EL (cell line): ENCODE measurements around the gene TUT1.
A peak's percentile ranks its signal among the peaks of the same experiment; 100 is the strongest.
"Not testable (repeated sequence)": the region's sequence is repeated elsewhere in the genome, so short reads cannot be mapped to it uniquely, and the experiment has no call there.

Experiments
- DNase-seq: peaks from one replicate; pipeline ENCODE4 v3.0.0-alpha.2; 2016

TUT1 gene

DNA sequence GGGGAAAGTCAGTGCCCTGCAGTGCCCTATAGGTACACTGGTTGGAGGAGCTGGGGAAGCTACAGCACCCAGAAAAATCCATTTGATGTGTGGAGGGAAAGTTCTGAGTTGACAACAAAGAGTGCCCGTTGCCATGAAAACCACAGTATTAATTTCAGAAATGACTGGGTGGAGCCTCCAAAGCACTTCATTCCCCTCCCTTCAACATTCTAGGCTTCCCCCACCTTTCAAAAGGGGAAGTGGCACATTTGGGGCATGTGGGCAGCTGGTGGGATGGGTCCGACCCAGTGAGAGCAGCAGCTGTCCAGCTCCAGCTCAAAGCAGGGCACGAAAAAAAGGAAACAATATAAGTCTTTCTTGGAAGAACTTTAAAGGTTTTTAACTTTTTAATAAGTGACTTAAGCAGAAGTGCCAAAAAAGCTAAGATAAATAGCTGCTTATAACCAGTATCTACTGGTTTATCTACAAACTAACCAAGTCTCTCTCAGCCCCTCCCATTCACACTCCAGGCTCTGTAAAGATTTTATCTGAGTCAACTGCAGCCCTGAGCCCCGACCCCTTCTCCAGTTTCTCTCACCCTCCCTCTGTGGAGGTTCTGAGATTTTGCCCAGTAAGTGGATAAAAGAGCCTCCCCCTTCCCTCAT, 35.7 kb downstream of the TUT1 start:
- peak; percentile 36 for DNase-seq

DNA sequence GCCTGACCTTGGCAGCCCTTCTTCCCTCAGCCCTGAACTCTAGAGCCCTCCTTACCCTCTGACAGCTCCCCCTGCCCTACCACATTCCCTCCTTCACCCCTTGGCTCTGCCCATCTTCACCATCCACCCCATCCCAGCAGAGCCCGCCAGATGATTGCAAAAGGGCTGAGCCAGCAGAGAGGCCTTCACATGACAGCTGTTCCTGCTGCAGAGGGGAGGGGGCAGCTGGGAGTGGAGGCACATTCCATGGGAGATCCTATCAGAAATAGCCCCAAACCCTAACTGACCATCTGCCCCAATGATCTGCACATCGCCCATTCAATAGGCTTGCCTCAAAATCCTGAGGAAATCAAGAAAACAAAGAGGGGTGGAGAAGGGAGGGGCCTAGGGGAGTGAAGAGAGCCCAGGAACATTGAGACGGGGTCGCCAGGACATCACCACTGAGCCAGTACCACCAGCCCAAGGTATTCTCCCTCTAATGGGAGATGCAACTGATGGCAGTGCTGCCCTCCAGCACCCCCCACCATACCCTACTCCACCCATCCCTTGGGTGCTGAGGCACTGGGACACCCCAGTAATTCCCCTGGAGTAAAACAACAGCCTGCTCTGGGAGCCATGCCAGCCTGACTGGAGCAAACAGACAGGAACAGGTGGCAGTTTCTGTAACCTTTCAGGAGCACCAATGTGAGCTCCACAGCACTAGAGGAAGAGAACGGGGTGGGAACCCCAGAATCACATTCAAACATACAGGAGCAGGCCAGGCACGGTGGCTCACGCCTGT, 36.7 kb downstream of the TUT1 start:
- peak; percentile 60 for DNase-seq

DNA sequence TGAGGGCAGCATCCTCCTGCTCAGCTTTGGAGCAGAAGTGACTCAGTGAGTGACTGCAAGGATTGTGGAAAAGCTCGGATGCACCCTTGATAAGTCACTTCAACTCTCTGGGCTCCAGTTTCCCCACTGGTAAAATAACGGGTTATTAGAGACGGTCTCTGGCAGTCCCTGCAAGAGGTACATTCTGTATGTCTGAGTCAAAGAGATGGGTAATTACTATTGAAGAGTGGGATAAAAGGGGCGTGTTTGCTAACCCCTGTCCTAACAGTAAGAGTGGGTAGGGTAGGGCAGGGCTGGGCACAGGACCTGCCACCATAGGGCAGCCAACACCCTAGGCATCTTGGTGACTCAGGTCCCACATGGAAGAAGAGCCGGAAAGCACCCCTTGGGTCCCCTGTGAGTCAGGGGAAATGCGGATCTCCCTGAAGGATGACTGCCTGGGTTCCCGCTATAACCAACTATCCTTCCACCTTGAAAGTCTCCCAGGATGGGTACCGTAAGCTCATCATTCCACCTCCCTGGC, 37.4 kb downstream of the TUT1 start:
- DNase-seq = peak; percentile 93

DNA sequence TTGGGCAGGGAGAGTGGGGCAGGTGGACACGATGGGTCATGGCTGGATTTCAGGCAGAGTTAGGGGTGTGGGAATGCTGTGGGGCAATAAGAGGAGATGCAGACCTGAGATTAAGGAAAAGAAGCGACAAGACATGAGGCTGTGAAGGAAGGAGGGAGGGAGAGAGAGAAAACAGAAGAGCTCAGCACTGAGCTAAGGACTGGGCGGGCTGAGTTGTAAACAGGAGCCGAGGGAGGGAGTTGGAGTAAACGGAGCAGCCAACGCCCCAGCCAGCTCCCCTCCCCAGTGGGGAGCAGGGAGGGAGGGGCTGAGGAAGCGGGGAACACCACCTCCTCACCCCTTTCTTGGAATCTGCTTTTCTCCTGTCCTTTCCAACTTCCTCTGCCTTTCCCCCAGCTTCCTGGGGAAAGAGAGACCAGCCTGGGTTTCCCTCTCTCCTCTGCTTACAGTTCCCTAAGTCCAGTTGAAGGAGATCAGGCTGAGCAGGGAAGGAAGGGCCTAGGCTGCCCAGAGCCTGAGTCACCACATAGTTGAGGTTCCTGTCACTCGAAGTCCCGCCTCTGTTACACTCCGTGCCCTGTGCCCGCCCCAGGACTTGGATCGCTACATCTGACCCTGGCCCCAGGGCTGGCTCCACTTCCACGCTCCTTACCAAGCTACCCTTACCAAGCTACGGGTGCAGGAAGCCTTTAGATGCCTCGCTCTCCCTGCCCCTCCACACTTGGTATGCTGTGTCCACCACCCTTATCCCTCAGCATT, 38.1 kb downstream of the TUT1 start:
- peak; percentile 98 for DNase-seq

DNA sequence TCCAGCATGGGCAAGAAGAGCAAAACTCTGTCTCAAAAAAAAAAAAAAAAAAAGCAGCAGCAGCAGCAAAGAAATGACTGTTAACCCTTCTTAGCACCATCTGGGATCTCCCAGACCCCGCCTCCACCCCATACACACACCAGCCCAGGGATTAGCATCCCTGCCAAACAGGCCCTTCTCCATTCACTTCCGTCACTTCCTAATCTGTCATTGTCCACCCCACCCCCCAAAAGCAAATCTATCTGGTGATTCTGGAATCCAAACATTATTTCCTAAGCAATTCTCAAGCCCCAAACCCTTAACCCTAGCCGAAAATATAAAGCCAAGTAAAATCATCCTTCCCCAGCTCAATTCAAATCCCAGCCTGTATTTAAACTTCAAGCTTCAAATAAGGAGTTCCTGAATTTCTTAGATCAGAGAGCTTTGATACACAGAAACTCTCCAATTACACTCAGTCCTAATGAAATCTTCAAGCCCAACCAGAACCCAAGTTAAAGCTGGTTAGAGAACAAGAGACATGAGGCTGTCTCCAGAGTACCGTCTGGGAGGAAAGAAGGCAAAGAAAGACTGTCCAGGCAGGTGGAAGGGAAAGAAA, 38.7 kb downstream of the TUT1 start:
- DNase-seq = peak; percentile 60

DNA sequence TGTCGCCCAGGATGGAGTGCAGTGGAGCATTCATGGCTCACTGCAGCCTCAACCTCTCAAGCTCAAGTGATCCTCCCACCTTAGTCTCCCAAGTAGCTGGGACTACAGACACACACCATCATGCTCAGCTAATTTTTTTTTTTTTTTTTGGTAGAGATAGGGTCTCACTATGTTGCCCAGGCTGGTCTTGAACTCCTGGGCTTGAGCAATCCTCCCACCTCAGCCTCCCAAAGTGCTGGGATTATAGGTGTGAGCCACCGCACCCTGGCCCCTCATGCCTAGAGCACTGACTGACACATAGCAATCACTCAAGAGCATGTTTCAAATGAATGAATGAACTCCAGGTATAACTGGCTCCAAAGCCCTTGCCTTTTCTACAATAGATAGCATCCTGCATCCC, 40.8 kb downstream of the TUT1 start:
- not testable (repeated sequence) for DNase-seq

DNA sequence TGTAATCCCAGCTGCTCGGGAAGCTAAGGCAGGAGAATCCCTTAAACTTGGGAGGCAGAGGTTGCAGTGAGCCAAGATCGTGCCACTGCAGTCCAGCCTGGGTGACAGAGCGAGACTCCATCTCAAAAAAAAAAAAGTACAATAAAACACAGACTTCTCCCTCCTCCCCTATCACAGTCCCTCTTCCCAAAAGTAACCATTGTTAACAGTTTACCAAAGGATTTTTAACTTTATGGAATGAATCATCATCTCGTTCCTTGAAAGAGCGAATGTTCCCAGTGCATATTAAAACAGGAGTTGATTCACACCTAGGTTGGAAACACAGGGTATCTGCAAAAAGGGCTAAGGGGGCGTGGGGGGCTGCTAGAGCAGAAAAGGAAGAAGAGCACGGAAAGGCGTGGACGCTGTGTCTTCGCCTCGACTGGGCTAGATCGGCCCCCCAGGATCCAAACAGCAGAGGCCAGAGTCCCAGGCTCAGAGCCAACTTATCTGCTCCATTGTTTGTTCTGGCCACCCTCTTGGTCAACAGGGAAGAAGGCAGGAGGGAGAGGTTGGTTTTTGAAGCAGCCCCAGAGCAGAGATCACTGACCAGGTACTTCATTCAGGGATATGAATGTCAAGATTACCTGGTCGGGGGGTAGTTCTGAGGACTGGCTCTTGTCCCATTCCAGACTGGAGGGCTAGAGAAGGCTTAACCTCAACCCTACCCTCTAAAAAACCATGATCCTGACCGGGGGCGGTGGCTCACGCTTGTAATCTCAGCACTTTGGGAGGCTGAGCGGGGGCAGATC, 42.6 kb downstream of the TUT1 start:
- no peak for DNase-seq

DNA sequence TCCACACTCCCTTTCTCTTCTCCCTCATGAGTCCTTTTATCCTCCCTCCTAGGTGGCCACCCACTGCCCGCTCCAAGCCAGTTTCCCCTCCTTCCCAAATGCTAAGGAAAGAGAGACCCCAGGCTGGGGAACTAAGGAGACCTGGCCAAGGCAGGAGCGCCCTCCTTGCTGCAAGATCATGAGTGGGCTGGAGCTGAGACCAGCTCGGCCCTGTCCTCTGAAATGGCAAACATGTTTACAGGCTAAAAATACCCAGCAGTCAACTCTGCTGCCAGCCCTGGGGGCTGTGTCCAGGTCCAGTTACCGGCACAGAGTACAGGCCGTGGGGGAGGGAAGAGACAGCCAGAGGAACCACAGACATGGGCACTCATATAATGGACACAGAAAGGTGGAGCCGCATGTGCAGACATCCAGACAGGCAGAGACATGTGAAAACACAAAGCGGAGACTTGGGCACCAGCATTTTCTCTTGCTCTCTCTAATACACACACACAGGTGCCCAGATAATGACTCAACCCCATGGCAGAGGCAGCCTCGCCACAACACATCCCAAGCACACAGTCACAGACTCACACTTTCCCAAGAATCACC, 43.5 kb downstream of the TUT1 start:
- DNase-seq = no peak

DNA sequence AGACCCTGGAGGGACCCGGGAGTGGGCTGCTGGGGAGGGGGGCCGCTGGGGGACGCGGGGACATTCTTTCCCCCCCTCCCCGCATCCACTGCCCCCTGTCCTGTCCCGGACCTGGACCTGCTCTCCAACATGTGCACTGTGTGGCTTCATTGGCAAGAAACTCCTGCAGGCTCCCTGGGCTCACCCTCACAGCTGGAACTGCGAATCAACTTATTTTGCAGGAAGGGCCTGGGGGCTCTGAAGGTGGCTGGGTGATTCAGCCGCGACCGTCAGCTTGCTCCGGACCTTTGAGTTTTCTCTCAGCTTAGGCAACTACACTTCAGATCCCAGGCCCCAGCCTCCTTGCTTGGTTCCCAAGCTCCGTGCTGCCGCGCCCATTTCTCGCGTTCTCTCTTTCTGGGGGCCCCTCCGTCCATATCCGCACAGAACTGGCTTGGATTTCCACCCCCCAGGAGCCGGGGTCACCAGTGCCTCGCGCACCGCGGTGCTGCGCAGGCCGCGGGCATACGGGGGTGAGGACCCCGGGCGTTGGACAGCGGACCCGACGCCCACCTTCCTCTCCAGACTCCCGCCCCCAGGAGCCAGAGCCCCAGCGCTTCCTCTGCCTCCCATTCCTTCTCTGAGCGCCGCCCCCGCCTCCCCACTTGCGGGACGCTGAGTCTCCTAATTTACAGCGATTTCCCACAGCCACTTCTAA, 44.2 kb downstream of the TUT1 start:
- peak; percentile 71 for DNase-seq

DNA sequence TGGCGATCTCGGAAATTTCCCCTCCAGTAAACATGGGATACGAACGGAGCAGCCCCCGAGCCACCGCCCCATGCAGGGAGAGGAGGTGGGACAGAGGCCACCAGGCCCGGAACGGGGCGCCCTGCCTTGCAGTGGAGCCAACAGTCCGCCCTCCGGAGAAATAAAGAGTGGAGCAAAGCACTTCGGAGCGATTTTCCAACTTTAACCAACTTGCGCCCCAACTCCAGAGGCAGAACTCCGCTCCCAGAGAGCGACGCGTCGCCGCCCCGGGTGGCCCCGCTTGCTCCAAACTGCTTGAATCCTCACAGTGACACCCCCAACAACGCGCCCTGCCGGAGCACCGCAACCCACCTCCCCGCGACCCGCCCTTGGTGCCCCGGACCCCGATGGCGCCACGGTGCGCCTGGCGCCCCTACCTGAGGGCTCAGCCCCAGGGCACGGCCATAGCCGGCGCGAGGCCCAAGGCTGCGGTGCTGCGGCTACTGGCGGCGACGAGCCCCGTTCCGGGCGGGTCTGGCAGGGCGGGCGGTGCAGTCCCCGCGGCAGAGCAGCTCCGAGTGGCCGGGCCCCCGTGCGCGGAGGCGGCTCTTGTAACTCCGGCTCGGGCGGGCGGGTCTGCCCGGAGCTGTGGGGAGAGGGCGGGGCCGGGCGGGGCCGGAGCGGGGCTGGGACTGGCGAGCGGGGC, 44.9 kb downstream of the TUT1 start, which contains the start of gene AHNAK:
TSS of gene AHNAK (minus strand) at position 563 of the 685 bp plus-strand sequence. CDS start 10,708 bp downstream, outside the sequence.
- DNase-seq = peak; percentile 76

DNA sequence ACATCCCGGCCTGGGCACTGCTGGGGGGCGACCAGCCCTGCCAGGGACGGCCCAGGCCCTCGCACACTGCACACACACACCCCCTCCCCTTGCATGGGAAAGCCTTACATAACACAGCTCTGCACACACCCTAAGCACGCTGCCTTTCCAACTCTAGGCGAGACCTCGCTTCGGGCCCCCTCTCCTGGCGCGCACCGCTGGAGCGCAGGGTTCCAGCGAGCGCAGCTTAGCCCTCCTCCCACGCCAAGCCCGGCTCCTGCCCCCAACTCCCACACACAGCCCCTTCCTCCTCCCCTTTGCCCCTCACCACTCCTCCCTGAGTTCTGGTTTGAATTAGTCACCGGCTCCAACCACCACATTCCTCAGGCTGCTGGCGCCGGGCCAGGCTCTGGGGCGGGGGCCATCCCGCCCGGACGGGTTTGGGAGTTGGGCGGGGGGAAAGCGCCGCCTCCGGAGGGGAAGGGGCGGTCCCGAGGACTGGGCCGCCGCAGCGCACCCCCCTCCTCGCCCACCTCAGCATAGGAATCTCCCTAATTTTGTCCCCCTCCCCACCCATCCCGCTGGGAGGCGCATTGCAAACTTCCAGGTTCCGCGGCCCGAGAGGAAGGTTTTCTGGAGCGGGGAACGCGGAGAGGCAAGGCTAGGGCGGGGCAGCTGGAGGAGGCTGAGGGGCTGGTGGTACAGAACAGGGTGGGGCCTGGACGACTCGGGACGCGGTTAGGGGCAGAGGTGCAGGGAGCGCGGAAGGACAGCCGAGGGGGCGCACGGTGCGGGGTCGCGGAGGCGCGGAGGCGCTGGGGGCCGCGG, 45.7 kb downstream of the TUT1 start:
- peak; percentile 96 for DNase-seq

DNA sequence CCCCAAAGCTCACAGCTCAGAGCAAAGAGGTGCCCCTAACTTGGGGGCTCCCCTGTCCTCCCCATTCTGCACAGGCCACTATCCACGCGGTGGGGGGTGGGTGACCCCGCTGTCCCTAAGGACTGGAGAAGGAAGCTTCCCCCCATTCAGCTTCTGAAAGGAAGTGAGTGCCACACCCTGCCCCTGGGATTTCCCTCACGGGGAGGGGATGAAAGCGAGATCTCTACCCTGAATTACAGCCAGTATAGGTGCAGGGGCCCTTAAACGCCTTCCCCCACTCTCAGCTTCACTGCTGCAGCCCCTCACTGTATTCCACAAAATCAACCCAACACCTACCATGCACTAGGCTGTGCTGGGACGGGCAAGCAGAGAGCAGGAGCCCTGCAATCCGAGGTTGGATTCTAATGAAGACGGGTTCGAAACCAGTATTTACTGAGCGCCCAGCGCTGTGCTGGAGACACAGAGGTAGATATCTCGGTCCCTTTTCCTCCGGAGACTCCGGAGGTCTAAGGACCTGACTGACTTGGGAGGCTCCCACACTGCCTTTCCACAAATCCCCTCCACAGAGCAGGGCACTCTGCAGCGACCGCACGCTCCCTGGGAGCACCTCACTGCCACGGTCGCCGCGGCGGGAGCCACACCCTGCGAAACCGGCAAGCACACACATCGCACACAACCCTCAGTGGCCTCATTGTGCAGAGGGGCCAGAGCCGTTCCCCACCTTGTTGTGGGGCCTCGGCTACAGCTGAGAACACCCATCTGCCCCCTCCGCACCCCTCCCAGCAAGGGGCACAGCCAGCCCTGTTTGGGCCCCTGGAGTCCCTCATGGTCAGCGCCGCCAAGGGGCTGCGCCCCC, 46.5 kb downstream of the TUT1 start:
- peak; percentile 36 for DNase-seq

DNA sequence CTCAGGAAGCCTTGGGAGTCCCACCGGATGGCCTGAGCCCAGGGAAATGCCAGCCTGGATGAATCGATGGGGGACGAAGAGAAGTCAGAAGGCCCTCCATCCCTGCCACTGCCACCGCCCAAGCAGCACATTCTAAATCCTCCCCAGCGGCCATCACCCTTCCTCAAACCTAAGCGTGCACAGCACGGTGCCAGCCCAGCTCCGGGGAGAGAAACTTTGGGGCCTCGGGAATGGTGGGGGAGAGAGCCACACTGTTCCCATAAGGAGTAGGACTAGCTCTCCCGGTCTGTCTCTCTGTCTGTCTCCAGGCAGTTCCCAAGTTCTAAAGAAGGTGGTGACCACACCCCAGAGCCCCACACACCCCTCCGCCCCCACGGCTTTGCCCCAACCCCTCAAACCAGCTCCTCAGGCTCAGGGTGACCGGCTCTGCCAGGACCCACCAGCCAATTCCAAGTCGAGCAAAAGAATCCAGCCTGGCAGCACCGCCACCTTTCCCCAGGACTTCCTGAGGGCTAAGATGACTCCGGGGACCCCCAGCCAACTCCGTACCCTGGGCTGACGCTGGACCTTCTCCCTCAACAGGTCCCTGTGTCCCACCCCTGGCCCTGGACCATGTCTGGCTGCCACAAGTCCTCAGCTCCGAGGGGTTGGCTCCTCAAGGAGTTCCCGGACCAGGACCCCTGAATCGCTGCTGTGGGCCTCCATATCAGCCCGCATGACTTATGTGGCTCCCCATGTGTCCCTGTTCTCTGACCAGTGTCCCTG, 47.5 kb downstream of the TUT1 start:
- DNase-seq = peak; percentile 38

DNA sequence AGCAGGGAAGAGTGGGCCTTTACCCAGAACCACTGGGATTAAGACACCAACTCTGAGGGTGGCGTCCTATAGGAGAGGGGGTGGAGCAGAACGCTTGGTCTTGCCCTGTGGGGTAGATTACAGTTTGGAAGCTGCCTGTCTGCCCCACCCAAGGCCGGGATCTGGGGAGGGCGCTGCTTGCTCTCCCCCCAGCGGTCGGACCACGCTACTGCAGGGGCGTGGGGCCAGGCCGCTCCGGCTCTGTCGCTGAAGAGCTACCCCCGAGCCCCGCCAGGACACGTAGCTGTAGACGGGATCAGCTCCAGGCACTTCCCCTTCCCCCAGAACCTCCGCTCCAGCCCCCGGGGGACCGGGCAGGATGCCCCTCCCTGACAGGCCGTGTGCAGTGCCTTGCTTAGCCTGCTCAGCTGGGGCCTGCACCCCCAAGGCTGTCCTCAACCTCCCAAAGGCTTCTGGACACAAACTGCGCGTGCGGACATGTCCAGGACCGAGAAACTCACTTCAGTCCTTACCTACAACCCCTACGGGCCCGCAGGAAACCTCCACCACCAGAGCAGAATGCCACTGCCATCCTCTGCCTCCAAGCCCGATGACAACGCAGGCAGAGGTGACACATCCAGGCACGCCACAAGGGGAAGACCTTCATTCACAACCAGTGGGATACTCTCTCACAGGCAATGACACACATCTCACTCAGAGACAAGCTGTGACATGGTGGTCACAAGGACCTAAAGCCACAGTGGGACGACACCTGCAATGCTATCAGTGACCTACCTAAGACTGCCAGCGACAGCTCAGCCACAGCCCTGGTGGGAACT, 48.4 kb downstream of the TUT1 start:
- DNase-seq = peak; percentile 91

DNA sequence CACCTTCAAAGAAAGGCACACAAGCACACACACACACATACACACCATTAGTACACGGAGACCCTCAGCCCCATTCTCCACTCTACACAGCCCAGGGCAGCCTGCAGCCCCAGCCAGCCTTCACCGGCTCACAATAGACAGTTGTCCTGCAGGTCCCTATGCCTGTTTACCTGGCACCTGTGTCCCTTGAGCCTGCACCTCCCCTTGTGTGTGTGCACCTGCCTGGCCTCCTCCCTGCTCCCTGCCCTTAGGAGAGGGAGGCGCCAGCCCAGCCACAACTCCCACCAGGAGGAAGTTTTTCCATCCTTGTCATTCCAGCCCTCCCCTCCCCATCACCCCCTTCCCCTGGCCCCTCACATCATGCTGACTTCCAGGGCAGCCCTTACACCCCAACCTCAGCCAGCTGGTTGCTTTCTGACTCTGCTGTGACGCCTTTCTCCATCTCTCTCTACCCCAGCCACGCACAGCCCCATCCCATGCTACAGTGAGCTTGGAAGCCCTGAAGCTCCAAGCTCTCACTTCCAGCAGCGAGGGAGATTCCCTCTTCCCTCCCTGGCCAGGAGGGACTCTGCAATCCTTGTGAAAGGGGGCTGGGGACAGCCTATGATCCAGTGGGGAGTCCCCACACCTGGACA, 49.1 kb downstream of the TUT1 start:
- DNase-seq = no peak
